IMR-90 (cell line): ENCODE measurements around the gene TRIM49D2.
"Not testable (repeated sequence)": the region's sequence is repeated elsewhere in the genome, so short reads cannot be mapped to it uniquely, and the experiment has no call there.

Experiments
- BHLHE40 ChIP-seq: fragments of 150-350 bp; IDR thresholded peaks from 2 replicates; pipeline ENCODE4 v1.6.1; 2016; ENCODE audit warnings: mild to moderate bottlenecking, low read depth, low read length
- CEBPB ChIP-seq: IDR thresholded peaks from 2 replicates; pipeline ENCODE4 v1.6.1; 2012; ENCODE audit warnings: low read depth, low read length, improper control_type of control experiment
- CTCF ChIP-seq: conservative IDR thresholded peaks from 2 replicates; pipeline ENCODE4 v1.5.1; 2012; ENCODE audit warnings: mild to moderate bottlenecking, low read depth, low read length, improper control_type of control experiment
- ELK1 ChIP-seq: fragments of 150-350 bp; IDR thresholded peaks from 2 replicates; pipeline ENCODE4 v1.6.1; 2016; ENCODE audit warnings: low read depth, mild to moderate bottlenecking, low read length, moderate library complexity, borderline replicate concordance
- FOS ChIP-seq: fragments of 150-350 bp; IDR thresholded peaks from 2 replicates; pipeline ENCODE4 v1.6.1; 2016; ENCODE audit warnings: low read depth, low read length
- MAZ ChIP-seq: IDR thresholded peaks from 2 replicates; pipeline ENCODE4 v1.6.1; 2012; ENCODE audit warnings: low read depth, mild to moderate bottlenecking, low read length, improper control_type of control experiment, moderate library complexity, borderline replicate concordance
- NFE2L2 ChIP-seq: fragments of 150-350 bp; IDR thresholded peaks from 2 replicates; pipeline ENCODE4 v1.6.1; 2016; ENCODE audit warnings: low read depth, mild to moderate bottlenecking, low read length
- POLR2A ChIP-seq: IDR thresholded peaks from 2 replicates; pipeline ENCODE4 v1.6.1; 2012; ENCODE audit warnings: mild to moderate bottlenecking, low read depth, low read length
- RAD21 ChIP-seq: IDR thresholded peaks from 2 replicates; pipeline ENCODE4 v1.6.1; 2012; ENCODE audit warnings: low read length, improper control_type of control experiment
- RCOR1 ChIP-seq: IDR thresholded peaks from 2 replicates; pipeline ENCODE4 v1.6.1; 2012; ENCODE audit warnings: mild to moderate bottlenecking, low read length, improper control_type of control experiment; ENCODE audit not compliant: insufficient replicate concordance
- RFX5 ChIP-seq: IDR thresholded peaks from 2 replicates; pipeline ENCODE4 v1.8.0; 2012; ENCODE audit warnings: low read depth, mild to moderate bottlenecking, low read length, moderate library complexity
- SMC3 ChIP-seq: fragments of 150-350 bp; IDR thresholded peaks from 2 replicates; pipeline ENCODE4 v1.6.1; 2016; ENCODE audit warnings: low read depth, mild to moderate bottlenecking, antibody characterized with exemption, low read length, moderate library complexity
- TF ChIP-seq, protein P1 (sequence below): fragments of 150-350 bp; IDR thresholded peaks from 2 replicates; pipeline ENCODE4 v1.6.1; 2017; ENCODE audit warnings: mild to moderate bottlenecking, antibody characterized with exemption, low read length, low read depth

GRCh38 chr11:89960833-89961232 lies 37.0 kb downstream of the TRIM49D2 start:
- TF ChIP-seq RCOR1, RFX5, CTCF, SMC3, POLR2A, RAD21, FOS, BHLHE40, MAZ, ELK1, NFE2L2, CEBPB: not testable (repeated sequence)
- TF ChIP-seq, protein P1, sequence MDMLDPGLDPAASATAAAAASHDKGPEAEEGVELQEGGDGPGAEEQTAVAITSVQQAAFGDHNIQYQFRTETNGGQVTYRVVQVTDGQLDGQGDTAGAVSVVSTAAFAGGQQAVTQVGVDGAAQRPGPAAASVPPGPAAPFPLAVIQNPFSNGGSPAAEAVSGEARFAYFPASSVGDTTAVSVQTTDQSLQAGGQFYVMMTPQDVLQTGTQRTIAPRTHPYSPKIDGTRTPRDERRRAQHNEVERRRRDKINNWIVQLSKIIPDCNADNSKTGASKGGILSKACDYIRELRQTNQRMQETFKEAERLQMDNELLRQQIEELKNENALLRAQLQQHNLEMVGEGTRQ, result not testable (repeated sequence)
